MM.1S (cell line): Measurements from ENCODE around the gene ZMYM3.

Source experiments
- DNase-seq: peaks from one replicate; pipeline ENCODE4 v3.0.0-alpha.2; 2015
- H2AFZ ChIP-seq: fragments of 300-600 bp; sonication (generic); 2 replicates; pipeline ENCODE4 v1.6.0; 2016; ENCODE audit warnings: antibody characterized with exemption, low read length
- H3F3A ChIP-seq: fragments of 300-600 bp; sonication (generic); 2 replicates; pipeline ENCODE4 v1.6.1; 2016; ENCODE audit warnings: mild to moderate bottlenecking, antibody characterized with exemption, low read length, moderate library complexity, mixed read lengths; ENCODE audit not compliant: insufficient read depth
- H3K27ac ChIP-seq: fragments of 300-600 bp; sonication (generic); 2 replicates; pipeline ENCODE4 v1.5.1; 2016; ENCODE audit warnings: mild to moderate bottlenecking, low read length
- H3K27me3 ChIP-seq: fragments of 300-600 bp; sonication (generic); replicated peaks from 2 replicates; pipeline ENCODE4 v1.6.0; 2016; ENCODE audit warnings: low read length; ENCODE audit not compliant: insufficient read depth
- H3K36me3 ChIP-seq: fragments of 300-600 bp; sonication (generic); replicated peaks from 2 replicates; pipeline ENCODE4 v1.6.1; 2016; ENCODE audit warnings: mild to moderate bottlenecking, low read length, mixed read lengths; ENCODE audit not compliant: insufficient read depth
- H3K4me1 ChIP-seq: fragments of 300-600 bp; sonication (generic); 2 replicates; pipeline ENCODE4 v1.6.1; 2016; ENCODE audit warnings: low read length, mixed read lengths
- H3K4me2 ChIP-seq: fragments of 300-600 bp; sonication (generic); 2 replicates; pipeline ENCODE4 v1.6.0; 2016; ENCODE audit warnings: low read depth, low read length
- H3K4me3 ChIP-seq: fragments of 300-600 bp; sonication (generic); 2 replicates; pipeline ENCODE4 v1.5.1; 2016; ENCODE audit warnings: low read length, mixed read lengths
- H3K79me2 ChIP-seq: fragments of 300-600 bp; sonication (generic); 2 replicates; pipeline ENCODE4 v1.6.1; 2016; ENCODE audit warnings: mixed run types, low read length, mixed read lengths
- H3K9ac ChIP-seq: fragments of 300-600 bp; sonication (generic); 2 replicates; pipeline ENCODE4 v1.6.1; 2016; ENCODE audit warnings: low read length, mixed read lengths
- H3K9me2 ChIP-seq: fragments of 300-600 bp; sonication (generic); replicated peaks from 2 replicates; pipeline ENCODE4 v1.6.1; 2016; ENCODE audit warnings: mild to moderate bottlenecking, low read length, mixed read lengths; ENCODE audit not compliant: insufficient read depth
- H3K9me3 ChIP-seq: fragments of 300-600 bp; sonication (generic); replicated peaks from 2 replicates; pipeline ENCODE4 v1.6.1; 2016; ENCODE audit warnings: mild to moderate bottlenecking, low read length, mixed read lengths; ENCODE audit not compliant: insufficient read depth
- H4K20me1 ChIP-seq: fragments of 300-600 bp; sonication (generic); 2 replicates; pipeline ENCODE4 v1.6.1; 2016; ENCODE audit warnings: mild to moderate bottlenecking, low read length, moderate library complexity, mixed read lengths; ENCODE audit not compliant: insufficient read depth
- CTCF ChIP-seq: fragments of 300-600 bp; sonication (generic); IDR thresholded peaks from 2 replicates; pipeline ENCODE4 v1.5.1; 2016; ENCODE audit warnings: antibody characterized with exemption, low read length, mixed read lengths
- EZH2 ChIP-seq: fragments of 300-600 bp; sonication (generic); optimal IDR thresholded peaks from 2 replicates; pipeline ENCODE3; 2017; ENCODE audit warnings: low read depth, mild to moderate bottlenecking, antibody characterized with exemption, low read length, mixed read lengths
- EZH2phosphoT487 ChIP-seq: fragments of 300-600 bp; sonication (generic); IDR thresholded peaks from 2 replicates; pipeline ENCODE4 v1.6.1; 2018; ENCODE audit warnings: antibody characterized with exemption, low read length

The ZMYM3 gene

GRCh38 chrX:71214604-71215337, 39.2 kb downstream of the ZMYM3 start:
- Histone ChIP-seq H3K79me2 (no peaks in the 10 kb centered on the region), H3K4me1 (no peaks in the 10 kb centered on the region), H3K36me3 (no peaks in the 10 kb centered on the region), H3K4me2 (no peak overlapping the region), H3K4me3 (no peak overlapping the region), H3K9me3 (no peaks in the 10 kb centered on the region), H2AFZ (no peak overlapping the region), H3K9ac (no peak overlapping the region), H3F3A (no peaks in the 10 kb centered on the region), H4K20me1 (no peaks in the 10 kb centered on the region), H3K27ac (no peak overlapping the region), H3K27me3 (no peaks in the 10 kb centered on the region), H3K9me2 (no peaks in the 10 kb centered on the region)
- DNase-seq, result no peak
- TF ChIP-seq EZH2phosphoT487, result no peak
- TF ChIP-seq CTCF, result no peak
- no peak for TF ChIP-seq EZH2

- no peaks in the 10 kb centered on the region for H4K20me1 ChIP-seq
- no peak overlapping the region for H2AFZ ChIP-seq
- no peak overlapping the region for H3K4me2 ChIP-seq
- no peak for DNase-seq
- no peaks in the 10 kb centered on the region for H3F3A ChIP-seq
- H3K79me2 ChIP-seq, result no peaks in the 10 kb centered on the region
- no peak overlapping the region for H3K4me3 ChIP-seq
- no peaks in the 10 kb centered on the region for H3K9me3 ChIP-seq
- H3K9me2 ChIP-seq, result no peaks in the 10 kb centered on the region
- TF ChIP-seq CTCF (no peak), EZH2 (no peak), EZH2phosphoT487 (no peak)
- no peak overlapping the region for H3K9ac ChIP-seq
- no peaks in the 10 kb centered on the region for H3K27me3 ChIP-seq
- no peak overlapping the region for H3K27ac ChIP-seq
- H3K4me1 ChIP-seq, result no peaks in the 10 kb centered on the region
- no peaks in the 10 kb centered on the region for H3K36me3 ChIP-seq
Measured at GRCh38 chrX:71214152-71214551, 39.8 kb downstream of the ZMYM3 start.

GRCh38 chrX:71212536-71212935, 41.4 kb downstream of the ZMYM3 start:
- TF ChIP-seq EZH2 (no peak), EZH2phosphoT487 (no peak), CTCF (no peak)
- Histone ChIP-seq H4K20me1 (no peaks in the 10 kb centered on the region), H3K9me3 (no peaks in the 10 kb centered on the region), H3K9ac (no peak overlapping the region), H3K27ac (no peak overlapping the region), H3K79me2 (no peaks in the 10 kb centered on the region), H3K27me3 (no peaks in the 10 kb centered on the region), H3K4me2 (no peak overlapping the region), H3K4me1 (no peaks in the 10 kb centered on the region), H3K9me2 (no peaks in the 10 kb centered on the region), H3F3A (no peaks in the 10 kb centered on the region), H3K36me3 (no peaks in the 10 kb centered on the region), H3K4me3 (no peak overlapping the region), H2AFZ (no peak overlapping the region)
- DNase-seq, result no peak
